Trophoblast cell (in vitro differentiated cells and primary cell): ENCODE results near the gene GPR155. TPM values are rescaled to one million over a fixed set of nuclear protein-coding genes. Genes with fewer than 3 reads are reported as not detected.
A peak's percentile ranks its signal among the peaks of the same experiment; 100 is the strongest.

ENCODE experiments used
- DNase-seq, 2 donors: peaks; one replicate each; pipeline ENCODE4 v3.0.0-alpha.2; 2016
- H2AFZ ChIP-seq: 2 replicates; pipeline ENCODE4 v1.6.1; 2013; ENCODE audit warnings: low read length, moderate library complexity, mild to moderate bottlenecking; ENCODE audit not compliant: insufficient read depth, poor library complexity
- H2AK5ac ChIP-seq: 2 replicates; pipeline ENCODE4 v1.6.1; 2013; ENCODE audit warnings: mild to moderate bottlenecking, low read length
- H2BK120ac ChIP-seq: 2 replicates; pipeline ENCODE4 v1.6.1; 2013; ENCODE audit warnings: low read length, mild to moderate bottlenecking, moderate library complexity; ENCODE audit not compliant: insufficient read depth, poor library complexity
- H2BK12ac ChIP-seq: 2 replicates; pipeline ENCODE4 v1.6.1; 2013; ENCODE audit warnings: mild to moderate bottlenecking, low read length, moderate library complexity
- H2BK5ac ChIP-seq: 2 replicates; pipeline ENCODE4 v1.6.1; 2013; ENCODE audit warnings: low read length, low read depth, moderate library complexity, mild to moderate bottlenecking; ENCODE audit not compliant: poor library complexity
- H3K14ac ChIP-seq: 2 replicates; pipeline ENCODE4 v1.6.1; 2013; ENCODE audit warnings: mild to moderate bottlenecking, low read length
- H3K18ac ChIP-seq: 2 replicates; pipeline ENCODE4 v1.6.1; 2013; ENCODE audit warnings: mild to moderate bottlenecking, low read length
- H3K23ac ChIP-seq: 2 replicates; pipeline ENCODE4 v1.6.1; 2013; ENCODE audit warnings: low read length
- H3K27ac ChIP-seq: 2 replicates; pipeline ENCODE4 v1.5.1; 2013; ENCODE audit warnings: low read depth, mild to moderate bottlenecking, inconsistent platforms, low read length, moderate library complexity
- H3K27me3 ChIP-seq: 2 replicates; pipeline ENCODE4 v1.6.1; 2013; ENCODE audit warnings: inconsistent platforms, mild to moderate bottlenecking, low read length, moderate library complexity; ENCODE audit not compliant: insufficient read depth
- H3K36me3 ChIP-seq, 2 experiments: 1 replicate in 1 of 2; 2 replicates in 1 of 2; pipeline ENCODE4 v1.6.1; 2013; ENCODE audit warnings: low read length in 2 of 2, mild to moderate bottlenecking in 2 of 2, moderate library complexity in 1 of 2; ENCODE audit not compliant: insufficient read depth in 2 of 2, control insufficient read depth in 1 of 2
- H3K4ac ChIP-seq: 2 replicates; pipeline ENCODE4 v1.6.1; 2013; ENCODE audit warnings: low read depth, mild to moderate bottlenecking, low read length, moderate library complexity
- H3K4me1 ChIP-seq, 2 experiments: 1 replicate in 1 of 2; 2 replicates in 1 of 2; pipeline ENCODE4 v1.6.1; 2013; ENCODE audit warnings: low read length in 2 of 2, mild to moderate bottlenecking in 2 of 2, moderate library complexity in 1 of 2; ENCODE audit not compliant: insufficient read depth in 2 of 2, control insufficient read depth in 1 of 2
- H3K4me2 ChIP-seq: 2 replicates; pipeline ENCODE4 v1.6.1; 2013; ENCODE audit warnings: inconsistent platforms, mild to moderate bottlenecking, low read length, moderate library complexity
- H3K4me3 ChIP-seq: 2 replicates; pipeline ENCODE4 v1.5.1; 2013; ENCODE audit warnings: mild to moderate bottlenecking, low read depth, low read length, inconsistent platforms
- H3K79me1 ChIP-seq: one replicate; pipeline ENCODE4 v1.6.1; 2013; ENCODE audit warnings: low read length
- H3K79me2 ChIP-seq: 2 replicates; pipeline ENCODE4 v1.6.1; 2013; ENCODE audit warnings: low read length, mild to moderate bottlenecking; ENCODE audit not compliant: control insufficient read depth, insufficient read depth, poor library complexity
- H3K9ac ChIP-seq: 2 replicates; pipeline ENCODE4 v1.6.1; 2013; ENCODE audit warnings: mild to moderate bottlenecking, low read length
- H3K9me3 ChIP-seq: 2 replicates; pipeline ENCODE4 v1.6.1; 2013; ENCODE audit warnings: low read depth, mild to moderate bottlenecking, control low read depth, inconsistent platforms, low read length; ENCODE audit not compliant: insufficient read depth
- H4K12ac ChIP-seq: 2 replicates; pipeline ENCODE4 v1.6.1; 2013; ENCODE audit warnings: low read depth, mild to moderate bottlenecking, low read length, moderate library complexity
- H4K8ac ChIP-seq: 2 replicates; pipeline ENCODE4 v1.6.1; 2013; ENCODE audit warnings: low read depth, mild to moderate bottlenecking, low read length, moderate library complexity
- H4K91ac ChIP-seq: one replicate; pipeline ENCODE4 v1.6.1; 2013; ENCODE audit warnings: low read depth, mild to moderate bottlenecking, low read length, moderate library complexity
- WGBS: extraction: QIAGEN DNeasy Blood & Tissue Kit; methylation state at CpG from one replicate; pipeline ENCODE4 v1.1.7; 2013; ENCODE audit warnings: missing lambda C conversion rate; ENCODE audit not compliant: insufficient read length, insufficient coverage; ENCODE audit errors: extremely low coverage; 5-methylcytosine and 5-hydroxymethylcytosine counted together
- polyA plus RNA-seq: library from polyadenylated mRNA; stranded (reverse); fragments of 200-250 nt; gene quantifications from 2 replicates; pipeline ENCODE4 v1.2.3, GENCODE V29; 2013

Gene GPR155, protein sequence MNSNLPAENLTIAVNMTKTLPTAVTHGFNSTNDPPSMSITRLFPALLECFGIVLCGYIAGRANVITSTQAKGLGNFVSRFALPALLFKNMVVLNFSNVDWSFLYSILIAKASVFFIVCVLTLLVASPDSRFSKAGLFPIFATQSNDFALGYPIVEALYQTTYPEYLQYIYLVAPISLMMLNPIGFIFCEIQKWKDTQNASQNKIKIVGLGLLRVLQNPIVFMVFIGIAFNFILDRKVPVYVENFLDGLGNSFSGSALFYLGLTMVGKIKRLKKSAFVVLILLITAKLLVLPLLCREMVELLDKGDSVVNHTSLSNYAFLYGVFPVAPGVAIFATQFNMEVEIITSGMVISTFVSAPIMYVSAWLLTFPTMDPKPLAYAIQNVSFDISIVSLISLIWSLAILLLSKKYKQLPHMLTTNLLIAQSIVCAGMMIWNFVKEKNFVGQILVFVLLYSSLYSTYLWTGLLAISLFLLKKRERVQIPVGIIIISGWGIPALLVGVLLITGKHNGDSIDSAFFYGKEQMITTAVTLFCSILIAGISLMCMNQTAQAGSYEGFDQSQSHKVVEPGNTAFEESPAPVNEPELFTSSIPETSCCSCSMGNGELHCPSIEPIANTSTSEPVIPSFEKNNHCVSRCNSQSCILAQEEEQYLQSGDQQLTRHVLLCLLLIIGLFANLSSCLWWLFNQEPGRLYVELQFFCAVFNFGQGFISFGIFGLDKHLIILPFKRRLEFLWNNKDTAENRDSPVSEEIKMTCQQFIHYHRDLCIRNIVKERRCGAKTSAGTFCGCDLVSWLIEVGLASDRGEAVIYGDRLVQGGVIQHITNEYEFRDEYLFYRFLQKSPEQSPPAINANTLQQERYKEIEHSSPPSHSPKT
- 2.7 TPM in 2 replicates for polyA plus RNA-seq

DNA sequence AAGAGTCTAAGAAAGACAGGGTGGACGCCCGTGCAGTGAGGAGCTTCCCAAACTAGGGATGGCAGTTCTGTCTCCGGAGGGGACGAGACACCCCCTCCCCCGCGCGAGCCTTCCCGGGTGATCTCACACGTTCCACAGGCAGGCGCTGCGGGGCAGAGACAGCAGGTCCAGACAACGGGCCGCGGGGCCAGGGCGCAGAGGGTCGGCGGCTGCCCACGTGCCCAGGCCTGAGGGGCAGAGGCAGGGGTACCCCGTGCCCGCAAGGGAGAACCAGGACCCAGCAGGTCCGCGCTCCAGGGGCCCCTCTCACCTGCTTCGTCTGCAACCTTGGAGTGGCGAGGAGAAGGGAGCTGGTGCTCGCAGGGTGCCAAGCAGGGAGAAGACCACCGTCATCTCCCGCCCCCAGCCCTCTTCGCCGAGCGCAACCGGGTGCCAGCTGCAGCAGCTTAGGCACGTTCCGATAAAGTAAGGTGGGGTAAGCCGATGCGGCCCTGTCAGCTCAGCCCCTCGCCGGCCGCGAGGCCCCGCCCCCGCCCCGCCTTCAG lies at the start of gene GPR155:
Gene GPR155 (minus strand): TSS at position 467 of the 545 bp plus-strand sequence. CDS start 5,073 bp downstream, outside the sequence.
- Histone ChIP-seq H3K4me3 (peak within 1 kb of the TSS; percentile 80), H4K8ac (peak within 1 kb of the TSS; percentile 99), H3K27ac (peak within 1 kb of the TSS; percentile 38), H3K9ac (peak within 1 kb of the TSS; percentile 57), H3K18ac (peak within 1 kb of the TSS; percentile 95), H2BK5ac (no peak within 1 kb of the TSS), H4K91ac (peak within 1 kb of the TSS; percentile 84), H3K79me1 (peaks cover 7% of the 10 kb centered on the region), H3K9me3 (no peaks in the 10 kb centered on the region), H2AFZ (peak within 1 kb of the TSS; percentile 92), H3K36me3 (no peaks in the 10 kb centered on the region), H3K4me2 (peak within 1 kb of the TSS; percentile 96), H2BK120ac (no peak within 1 kb of the TSS), H3K4me1 (peaks cover 0 to 4% of the 10 kb centered on the region in 2 experiments), H3K27me3 (no peaks in the 10 kb centered on the region), H3K14ac (peak within 1 kb of the TSS; percentile 84), H2BK12ac (peak within 1 kb of the TSS; percentile 35), H3K4ac (peak within 1 kb of the TSS; percentile 87), H3K79me2 (no peaks in the 10 kb centered on the region), H2AK5ac (no peak within 1 kb of the TSS), H3K23ac (no peak within 1 kb of the TSS), H4K12ac (peak within 1 kb of the TSS; percentile 96)
- peak; percentile 41 to 63 for DNase-seq
- no CpG with 5 or more reads among the region's 42 CpGs for whole genome bisulfite sequencing

DNA sequence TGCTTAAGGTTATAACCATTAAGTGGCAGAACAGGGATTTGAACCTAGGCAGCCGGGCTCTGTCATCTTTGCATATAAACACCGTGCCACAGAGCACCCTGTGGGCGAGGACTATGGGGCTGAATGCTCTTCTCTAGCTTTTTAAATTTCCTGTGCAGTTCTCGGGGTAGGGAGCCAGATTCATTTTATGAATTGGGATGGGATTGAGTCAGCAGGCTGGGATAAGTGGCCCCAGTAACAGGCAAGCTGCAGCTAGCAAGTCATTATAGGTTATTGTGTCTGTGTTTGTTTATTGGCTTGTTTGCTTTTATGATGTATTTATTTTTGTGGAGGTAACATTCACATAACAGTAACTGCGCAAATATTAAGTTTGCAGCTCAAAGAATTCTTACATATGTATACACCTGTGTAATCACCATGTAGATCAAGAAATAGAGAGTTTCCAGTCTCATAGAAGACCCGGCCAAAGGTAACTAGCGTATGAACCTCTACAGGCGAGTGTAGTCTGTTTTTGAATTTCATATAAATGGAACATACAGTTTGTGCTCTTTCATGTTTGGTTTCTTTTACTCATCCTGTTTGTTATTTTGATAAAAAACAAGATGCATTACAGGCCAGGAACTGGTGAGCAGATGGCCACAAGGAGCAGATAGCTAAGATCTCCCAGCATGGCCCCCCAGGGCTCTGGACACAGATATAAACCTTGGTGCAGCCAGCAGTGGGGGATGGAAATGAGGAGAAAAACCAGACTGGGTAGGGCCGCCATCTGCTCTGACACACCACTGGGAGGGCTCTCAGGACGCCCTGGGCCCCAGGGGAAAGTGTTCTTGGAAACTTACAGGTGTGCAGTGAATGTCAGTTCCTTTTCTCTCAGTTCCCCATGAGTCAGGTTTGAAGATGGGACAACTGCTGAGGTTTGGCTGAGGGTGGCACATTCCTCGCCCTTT lies 49.2 kb upstream of the GPR155 start:
- H4K12ac ChIP-seq = no peak overlapping the region
- H3K9me3 ChIP-seq = no peaks in the 10 kb centered on the region
- peak; percentile 93 to 95 for DNase-seq
- H2AK5ac ChIP-seq = peak overlapping the region; percentile 84
- H3K79me1 ChIP-seq = peaks cover 16% of the 10 kb centered on the region
- H3K27ac ChIP-seq = peak overlapping the region; percentile 87
- H3K4me1 ChIP-seq = peaks cover 16 to 25% of the 10 kb centered on the region in 2 experiments
- no peaks in the 10 kb centered on the region for H3K27me3 ChIP-seq
- peak overlapping the region; percentile 98 for H4K91ac ChIP-seq
- no peak overlapping the region for H3K4me3 ChIP-seq
- WGBS = no CpG with 5 or more reads among the region's 11 CpGs
- H3K36me3 ChIP-seq = no peaks in the 10 kb centered on the region
- peaks cover 1% of the 10 kb centered on the region for H3K79me2 ChIP-seq
- H3K4me2 ChIP-seq = peak overlapping the region; percentile 13
- H3K9ac ChIP-seq = no peak overlapping the region
- H2AFZ ChIP-seq = peak overlapping the region; percentile 47
- no peak overlapping the region for H3K23ac ChIP-seq
- H3K18ac ChIP-seq = peak overlapping the region; percentile 92
- H3K4ac ChIP-seq = peak overlapping the region; percentile 92
- H3K14ac ChIP-seq = peak overlapping the region; percentile 68
- H2BK5ac ChIP-seq = peak overlapping the region; percentile 99
- H4K8ac ChIP-seq = peak overlapping the region; percentile 48
- H2BK120ac ChIP-seq = peak overlapping the region; percentile 95
- peak overlapping the region; percentile 97 for H2BK12ac ChIP-seq

DNA sequence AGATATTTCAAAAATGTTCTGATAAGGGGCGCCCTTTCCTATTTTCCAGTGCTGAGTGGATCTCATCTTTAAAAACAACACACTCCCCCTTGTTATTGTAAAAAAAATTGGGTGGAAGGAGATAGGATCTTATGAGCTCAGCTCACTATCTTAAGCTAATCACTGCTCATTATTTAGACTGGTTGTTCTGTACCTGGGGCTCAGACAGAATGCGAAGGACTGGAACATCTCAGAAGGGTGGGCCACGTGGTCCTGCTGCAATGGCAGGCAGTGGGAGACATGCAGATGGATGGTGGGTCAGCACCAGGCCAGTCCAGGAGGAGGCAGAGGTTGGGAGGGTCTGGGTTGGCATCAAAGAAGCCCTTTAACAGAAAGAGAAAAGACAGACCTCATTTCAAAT lies 48.3 kb upstream of the GPR155 start:
- no peak overlapping the region for H2AFZ ChIP-seq
- no peak overlapping the region for H4K12ac ChIP-seq
- H3K23ac ChIP-seq = no peak overlapping the region
- H3K36me3 ChIP-seq = no peaks in the 10 kb centered on the region
- H4K8ac ChIP-seq = no peak overlapping the region
- no peak overlapping the region for H4K91ac ChIP-seq
- no peak overlapping the region for H3K9ac ChIP-seq
- H3K4me3 ChIP-seq = no peak overlapping the region
- peak overlapping the region; percentile 52 for H2BK5ac ChIP-seq
- H3K9me3 ChIP-seq = no peaks in the 10 kb centered on the region
- peaks cover 15% of the 10 kb centered on the region for H3K79me1 ChIP-seq
- H2BK120ac ChIP-seq = no peak overlapping the region
- peak overlapping the region; percentile 51 for H2BK12ac ChIP-seq
- DNase-seq = no peak
- H3K14ac ChIP-seq = no peak overlapping the region
- peaks cover 1% of the 10 kb centered on the region for H3K79me2 ChIP-seq
- peak overlapping the region; percentile 87 for H3K27ac ChIP-seq
- H3K18ac ChIP-seq = no peak overlapping the region
- H2AK5ac ChIP-seq = no peak overlapping the region
- no peak overlapping the region for H3K4ac ChIP-seq
- H3K4me1 ChIP-seq = peaks cover 14 to 22% of the 10 kb centered on the region in 2 experiments
- H3K27me3 ChIP-seq = no peaks in the 10 kb centered on the region
- no peak overlapping the region for H3K4me2 ChIP-seq
- no CpG with 5 or more reads among the region's 3 CpGs for WGBS
